ENCODE results near the gene TAF5L. TPM values are rescaled to one million over a fixed set of nuclear protein-coding genes. Genes with fewer than 3 reads are reported as not detected.

Gene TAF5L
- total RNA-seq, 2 experiments from 2014 or later: 30.3 to 32.9 TPM

- peaks cover 4% of the 10 kb centered on the region; the same call in 1 of the 2 replicates for H3K36me3 ChIP-seq (ENCODE audit: insufficient read depth, low read length)
- no peak overlapping the region for H3K4me2 ChIP-seq (ENCODE audit: low read length)
- no peak for TF ChIP-seq CTCF (conservative IDR thresholded peaks at IDR 0.05; ENCODE audit: low read length)
- TF ChIP-seq EZH2phosphoT487 (IDR thresholded peaks at IDR 0.05; ENCODE audit: borderline replicate concordance, low read depth, low read length): no peak
- intact Hi-C loops (cut with micrococcal nuclease; ENCODE audit: unreplicated experiment): no loop called here
- DNase-seq (ENCODE audit: low spot score): no peak
- CTCF ChIA-PET (ENCODE audit: unreplicated experiment): no interaction called here
- H4K20me1 ChIP-seq (ENCODE audit: insufficient read depth, low read length): no peaks in the 10 kb centered on the region
- no peaks in the 10 kb centered on the region for H3K79me2 ChIP-seq (ENCODE audit: insufficient read depth, low read depth, low read length)
- H3K4me3 ChIP-seq (ENCODE audit: low read depth, low read length, poor library complexity, severe bottlenecking): no peak overlapping the region
- POLR2A ChIA-PET: interaction anchor here (0.6 kb wide), 1 partner anchor 616 kb away, joined by 3 read pairs; no protein-coding TSS in a partner anchor
- peaks cover 6% of the 10 kb centered on the region for H3K4me1 ChIP-seq (ENCODE audit: insufficient read depth, low read length, poor library complexity, severe bottlenecking)
- H2AFZ ChIP-seq (ENCODE audit: low read length): no peak overlapping the region
- no peak overlapping the region for H3K27ac ChIP-seq (ENCODE audit: low read depth, low read length, poor library complexity, severe bottlenecking)
- H3K9me3 ChIP-seq (ENCODE audit: low read length): no peaks in the 10 kb centered on the region
- no TSS peak for BruUV-seq (replicated peaks)
- H3K9me2 ChIP-seq (ENCODE audit: insufficient read depth, low read length): no peaks in the 10 kb centered on the region
These were observed 48.1 kb upstream of the TAF5L start for GRCh38 chr1:229674042-229674441.

GRCh38 chr1:229672246-229672645 lies 46.3 kb upstream of the TAF5L start:
- H2AFZ ChIP-seq (ENCODE audit: low read length): no peak overlapping the region
- no TSS peak for BruUV-seq (replicated peaks)
- H3K36me3 ChIP-seq (ENCODE audit: insufficient read depth, low read length): peaks cover 21% of the 10 kb centered on the region
- POLR2A ChIA-PET: interaction anchor here (0.6 to 1.7 kb wide), 5 partner anchors 9 to 32 kb away, joined by 3 to 6 read pairs (median 4); no protein-coding TSS in a partner anchor
- TF ChIP-seq EZH2phosphoT487 (IDR thresholded peaks at IDR 0.05; ENCODE audit: borderline replicate concordance, low read depth, low read length): no peak
- TF ChIP-seq CTCF (conservative IDR thresholded peaks at IDR 0.05; ENCODE audit: low read length): no peak
- no peaks in the 10 kb centered on the region for H4K20me1 ChIP-seq (ENCODE audit: insufficient read depth, low read length)
- no peak overlapping the region for H3K27ac ChIP-seq (ENCODE audit: low read depth, low read length, poor library complexity, severe bottlenecking)
- H3K9me3 ChIP-seq (ENCODE audit: low read length): no peaks in the 10 kb centered on the region
- peaks cover 12% of the 10 kb centered on the region for H3K4me1 ChIP-seq (ENCODE audit: insufficient read depth, low read length, poor library complexity, severe bottlenecking)
- CTCF ChIA-PET (ENCODE audit: unreplicated experiment): no interaction called here
- intact Hi-C loops (cut with micrococcal nuclease; ENCODE audit: unreplicated experiment): no loop called here
- no peaks in the 10 kb centered on the region for H3K79me2 ChIP-seq (ENCODE audit: insufficient read depth, low read depth, low read length)
- no peak overlapping the region for H3K4me2 ChIP-seq (ENCODE audit: low read length)
- H3K4me3 ChIP-seq (ENCODE audit: low read depth, low read length, poor library complexity, severe bottlenecking): no peak overlapping the region
- no peak for DNase-seq (ENCODE audit: low spot score)
- H3K9me2 ChIP-seq (ENCODE audit: insufficient read depth, low read length): no peaks in the 10 kb centered on the region

- Histone ChIP-seq H3K9me2 (ENCODE audit: insufficient read depth, low read length) (no peaks in the 10 kb centered on the region), H3K4me3 (ENCODE audit: low read depth, low read length, poor library complexity, severe bottlenecking) (no peak overlapping the region), H3K4me2 (ENCODE audit: low read length) (no peak overlapping the region), H2AFZ (ENCODE audit: low read length) (no peak overlapping the region), H3K36me3 (ENCODE audit: insufficient read depth, low read length) (peaks cover 21% of the 10 kb centered on the region), H3K9me3 (ENCODE audit: low read length) (no peaks in the 10 kb centered on the region), H4K20me1 (ENCODE audit: insufficient read depth, low read length) (no peaks in the 10 kb centered on the region), H3K79me2 (ENCODE audit: insufficient read depth, low read depth, low read length) (no peaks in the 10 kb centered on the region), H3K4me1 (ENCODE audit: insufficient read depth, low read length, poor library complexity, severe bottlenecking) (peaks cover 21% of the 10 kb centered on the region), H3K27ac (ENCODE audit: low read depth, low read length, poor library complexity, severe bottlenecking) (no peak overlapping the region)
- BruUV-seq (replicated peaks): no TSS peak
- DNase-seq (ENCODE audit: low spot score): no peak
- ChIA-PET POLR2A (interaction anchor here (0.6 to 1.7 kb wide), 5 partner anchors 21 to 540 kb away, joined by 3 to 6 read pairs (median 4); no protein-coding TSS in a partner anchor), CTCF (ENCODE audit: unreplicated experiment) (no interaction called here)
- TF ChIP-seq EZH2phosphoT487 (IDR thresholded peaks at IDR 0.05; ENCODE audit: borderline replicate concordance, low read depth, low read length): no peak
- intact Hi-C loops (cut with micrococcal nuclease; ENCODE audit: unreplicated experiment): no loop called here
These were observed 45.4 kb upstream of the TAF5L start for GRCh38 chr1:229671310-229671709.
